ENCODE results near the gene PTPRD. TPM values are rescaled to one million over a fixed set of nuclear protein-coding genes. Genes with fewer than 3 reads are reported as not detected.

The PTPRD gene
- total RNA-seq, 1 experiment from 2014 or later, result not detected

DNA sequence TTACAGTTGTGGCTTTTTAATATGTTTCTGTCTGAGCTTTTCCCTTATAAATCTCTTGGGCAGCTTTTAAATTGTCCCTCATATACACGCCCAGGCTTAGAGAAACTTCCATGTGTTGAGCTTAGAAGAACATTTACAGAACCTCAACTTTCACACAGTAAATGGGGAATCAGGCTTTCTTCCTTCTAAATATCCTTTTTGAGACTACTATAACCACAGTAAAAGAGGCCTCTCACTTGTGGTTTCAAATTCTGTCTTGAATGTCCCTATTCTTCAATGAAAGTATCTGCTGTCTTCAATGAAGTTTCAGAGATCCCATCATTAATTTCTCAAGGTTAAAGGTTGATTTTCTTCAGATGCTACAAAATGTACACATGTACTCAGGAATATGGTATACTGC lies 2224.7 kb downstream of the PTPRD start:
- POLR2A ChIA-PET, result no interaction called here

GRCh38 chr9:8384091-8384490 lies 2228.7 kb downstream of the PTPRD start:
- ChIA-PET POLR2A (no interaction called here), CTCF (no interaction called here)
- Histone ChIP-seq H3K36me3 (ENCODE audit: control insufficient read depth, insufficient read depth, low read length) (no peaks in the 10 kb centered on the region), H3K27me3 (ENCODE audit: control insufficient read depth, insufficient read depth, low read length) (no peaks in the 10 kb centered on the region), H3K9me3 (ENCODE audit: control insufficient read depth, insufficient read depth, low read depth, low read length) (no peaks in the 10 kb centered on the region), H3K4me1 (ENCODE audit: control insufficient read depth, insufficient read depth, low read length) (no peaks in the 10 kb centered on the region), H3K27ac (ENCODE audit: low read length) (no peak overlapping the region), H3K4me3 (ENCODE audit: low read depth in 2 of 2, low read length in 2 of 2) (no peak overlapping the region)
- intact Hi-C loops (cut with micrococcal nuclease; ENCODE audit: unreplicated experiment) (no loop called here), in situ Hi-C loops (cut with HindIII; ENCODE audit: low pct_unique_long_range_greater_than_20kb, low sequenced_read_pairs) (no loop called here)
- DNase-seq (ENCODE audit: low read depth, low spot score), result no peak
- ATAC-seq, result no peak
- TF ChIP-seq SIN3A (IDR thresholded peaks at IDR 0.05; ENCODE audit: borderline replicate concordance, insufficient read depth, low read depth, low read length), result no peak
- TF ChIP-seq, protein P1, sequence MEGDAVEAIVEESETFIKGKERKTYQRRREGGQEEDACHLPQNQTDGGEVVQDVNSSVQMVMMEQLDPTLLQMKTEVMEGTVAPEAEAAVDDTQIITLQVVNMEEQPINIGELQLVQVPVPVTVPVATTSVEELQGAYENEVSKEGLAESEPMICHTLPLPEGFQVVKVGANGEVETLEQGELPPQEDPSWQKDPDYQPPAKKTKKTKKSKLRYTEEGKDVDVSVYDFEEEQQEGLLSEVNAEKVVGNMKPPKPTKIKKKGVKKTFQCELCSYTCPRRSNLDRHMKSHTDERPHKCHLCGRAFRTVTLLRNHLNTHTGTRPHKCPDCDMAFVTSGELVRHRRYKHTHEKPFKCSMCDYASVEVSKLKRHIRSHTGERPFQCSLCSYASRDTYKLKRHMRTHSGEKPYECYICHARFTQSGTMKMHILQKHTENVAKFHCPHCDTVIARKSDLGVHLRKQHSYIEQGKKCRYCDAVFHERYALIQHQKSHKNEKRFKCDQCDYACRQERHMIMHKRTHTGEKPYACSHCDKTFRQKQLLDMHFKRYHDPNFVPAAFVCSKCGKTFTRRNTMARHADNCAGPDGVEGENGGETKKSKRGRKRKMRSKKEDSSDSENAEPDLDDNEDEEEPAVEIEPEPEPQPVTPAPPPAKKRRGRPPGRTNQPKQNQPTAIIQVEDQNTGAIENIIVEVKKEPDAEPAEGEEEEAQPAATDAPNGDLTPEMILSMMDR (IDR thresholded peaks at IDR 0.05), result no peak
- TF ChIP-seq TCF7L2 (IDR thresholded peaks at IDR 0.05; ENCODE audit: low read depth, low read length), result no peak
- no peak for TF ChIP-seq POLR2AphosphoS5 (IDR thresholded peaks at IDR 0.05; ENCODE audit: low read depth, low read length)
- TF ChIP-seq, protein P2, sequence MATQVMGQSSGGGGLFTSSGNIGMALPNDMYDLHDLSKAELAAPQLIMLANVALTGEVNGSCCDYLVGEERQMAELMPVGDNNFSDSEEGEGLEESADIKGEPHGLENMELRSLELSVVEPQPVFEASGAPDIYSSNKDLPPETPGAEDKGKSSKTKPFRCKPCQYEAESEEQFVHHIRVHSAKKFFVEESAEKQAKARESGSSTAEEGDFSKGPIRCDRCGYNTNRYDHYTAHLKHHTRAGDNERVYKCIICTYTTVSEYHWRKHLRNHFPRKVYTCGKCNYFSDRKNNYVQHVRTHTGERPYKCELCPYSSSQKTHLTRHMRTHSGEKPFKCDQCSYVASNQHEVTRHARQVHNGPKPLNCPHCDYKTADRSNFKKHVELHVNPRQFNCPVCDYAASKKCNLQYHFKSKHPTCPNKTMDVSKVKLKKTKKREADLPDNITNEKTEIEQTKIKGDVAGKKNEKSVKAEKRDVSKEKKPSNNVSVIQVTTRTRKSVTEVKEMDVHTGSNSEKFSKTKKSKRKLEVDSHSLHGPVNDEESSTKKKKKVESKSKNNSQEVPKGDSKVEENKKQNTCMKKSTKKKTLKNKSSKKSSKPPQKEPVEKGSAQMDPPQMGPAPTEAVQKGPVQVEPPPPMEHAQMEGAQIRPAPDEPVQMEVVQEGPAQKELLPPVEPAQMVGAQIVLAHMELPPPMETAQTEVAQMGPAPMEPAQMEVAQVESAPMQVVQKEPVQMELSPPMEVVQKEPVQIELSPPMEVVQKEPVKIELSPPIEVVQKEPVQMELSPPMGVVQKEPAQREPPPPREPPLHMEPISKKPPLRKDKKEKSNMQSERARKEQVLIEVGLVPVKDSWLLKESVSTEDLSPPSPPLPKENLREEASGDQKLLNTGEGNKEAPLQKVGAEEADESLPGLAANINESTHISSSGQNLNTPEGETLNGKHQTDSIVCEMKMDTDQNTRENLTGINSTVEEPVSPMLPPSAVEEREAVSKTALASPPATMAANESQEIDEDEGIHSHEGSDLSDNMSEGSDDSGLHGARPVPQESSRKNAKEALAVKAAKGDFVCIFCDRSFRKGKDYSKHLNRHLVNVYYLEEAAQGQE (IDR thresholded peaks at IDR 0.05; ENCODE audit: insufficient read depth in 1 of 2, low read depth in 2 of 2, low read length in 1 of 2), result no peak
- no TSS peak for BruUV-seq (replicated peaks)

More for the DNA sequence above, 2224.7 kb downstream of the PTPRD start:
- H3K4me3 ChIP-seq (ENCODE audit: low read depth in 2 of 2, low read length in 2 of 2), result no peak overlapping the region
- intact Hi-C loops (cut with micrococcal nuclease; ENCODE audit: unreplicated experiment), result no loop called here
- H3K4me1 ChIP-seq (ENCODE audit: control insufficient read depth, insufficient read depth, low read length), result no peaks in the 10 kb centered on the region
- in situ Hi-C loops (cut with HindIII; ENCODE audit: low pct_unique_long_range_greater_than_20kb, low sequenced_read_pairs), result no loop called here
- ATAC-seq, result no peak
- no peaks in the 10 kb centered on the region for H3K36me3 ChIP-seq (ENCODE audit: control insufficient read depth, insufficient read depth, low read length)
- no peak overlapping the region for H3K27ac ChIP-seq (ENCODE audit: low read length)
- no peaks in the 10 kb centered on the region for H3K27me3 ChIP-seq (ENCODE audit: control insufficient read depth, insufficient read depth, low read length)
- no peaks in the 10 kb centered on the region for H3K9me3 ChIP-seq (ENCODE audit: control insufficient read depth, insufficient read depth, low read depth, low read length)
- TF ChIP-seq TCF7L2 (IDR thresholded peaks at IDR 0.05; ENCODE audit: low read depth, low read length) (no peak), SIN3A (IDR thresholded peaks at IDR 0.05; ENCODE audit: borderline replicate concordance, insufficient read depth, low read depth, low read length) (no peak), POLR2AphosphoS5 (IDR thresholded peaks at IDR 0.05; ENCODE audit: low read depth, low read length) (no peak)
- DNase-seq (ENCODE audit: low read depth, low spot score), result no peak
- CTCF ChIA-PET, result no interaction called here
- BruUV-seq (replicated peaks), result no TSS peak

GRCh38 chr9:8382777-8383527 lies 2229.8 kb downstream of the PTPRD start:
- POLR2A ChIA-PET, result no interaction called here
- in situ Hi-C loops (cut with HindIII; ENCODE audit: low pct_unique_long_range_greater_than_20kb, low sequenced_read_pairs), result no loop called here
- Histone ChIP-seq H3K9me3 (ENCODE audit: control insufficient read depth, insufficient read depth, low read depth, low read length) (no peaks in the 10 kb centered on the region), H3K36me3 (ENCODE audit: control insufficient read depth, insufficient read depth, low read length) (no peaks in the 10 kb centered on the region), H3K27me3 (ENCODE audit: control insufficient read depth, insufficient read depth, low read length) (no peaks in the 10 kb centered on the region), H3K4me3 (ENCODE audit: low read depth in 2 of 2, low read length in 2 of 2) (no peak overlapping the region), H3K4me1 (ENCODE audit: control insufficient read depth, insufficient read depth, low read length) (no peaks in the 10 kb centered on the region), H3K27ac (ENCODE audit: low read length) (no peak overlapping the region)
- intact Hi-C loops (cut with micrococcal nuclease; ENCODE audit: unreplicated experiment), result no loop called here
- CTCF ChIA-PET, result no interaction called here
- TF ChIP-seq POLR2AphosphoS5 (IDR thresholded peaks at IDR 0.05; ENCODE audit: low read depth, low read length) (no peak), TCF7L2 (IDR thresholded peaks at IDR 0.05; ENCODE audit: low read depth, low read length) (no peak), SIN3A (IDR thresholded peaks at IDR 0.05; ENCODE audit: borderline replicate concordance, insufficient read depth, low read depth, low read length) (no peak)
- TF ChIP-seq, protein P2 (IDR thresholded peaks at IDR 0.05; ENCODE audit: insufficient read depth in 1 of 2, low read depth in 2 of 2, low read length in 1 of 2), result no peak
- TF ChIP-seq, protein P1 (IDR thresholded peaks at IDR 0.05), result no peak
- DNase-seq (ENCODE audit: low read depth, low spot score), result no peak
- no TSS peak for BruUV-seq (replicated peaks)
- ATAC-seq, result no peak
